Activated CD8-positive, alpha-beta memory T cell treated with anti-CD3 and anti-CD28 coated beads for 24 hours (primary cell): ENCODE results near the gene RASSF4.

Experiments
- DNase-seq: peaks from one replicate; pipeline ENCODE4 v3.0.0-alpha.2; 2020

The RASSF4 gene

DNA sequence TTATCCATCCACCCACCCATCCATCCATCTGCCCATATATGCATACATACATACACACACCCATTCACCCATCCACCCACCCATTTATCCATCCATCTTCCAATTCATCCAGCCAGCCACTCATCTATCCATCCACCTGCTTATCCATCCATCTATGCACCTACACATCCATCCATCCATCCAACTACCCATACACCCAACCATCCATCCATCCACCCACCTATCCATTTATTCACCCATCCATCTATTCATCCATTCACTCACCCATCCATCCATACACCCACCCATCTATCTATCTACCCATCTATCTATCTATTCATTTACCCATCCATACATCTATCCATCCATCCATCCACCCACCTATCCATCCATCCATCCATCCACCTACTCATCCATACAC is 31.1 kb upstream of the RASSF4 start:
- DNase-seq = no peak

DNA sequence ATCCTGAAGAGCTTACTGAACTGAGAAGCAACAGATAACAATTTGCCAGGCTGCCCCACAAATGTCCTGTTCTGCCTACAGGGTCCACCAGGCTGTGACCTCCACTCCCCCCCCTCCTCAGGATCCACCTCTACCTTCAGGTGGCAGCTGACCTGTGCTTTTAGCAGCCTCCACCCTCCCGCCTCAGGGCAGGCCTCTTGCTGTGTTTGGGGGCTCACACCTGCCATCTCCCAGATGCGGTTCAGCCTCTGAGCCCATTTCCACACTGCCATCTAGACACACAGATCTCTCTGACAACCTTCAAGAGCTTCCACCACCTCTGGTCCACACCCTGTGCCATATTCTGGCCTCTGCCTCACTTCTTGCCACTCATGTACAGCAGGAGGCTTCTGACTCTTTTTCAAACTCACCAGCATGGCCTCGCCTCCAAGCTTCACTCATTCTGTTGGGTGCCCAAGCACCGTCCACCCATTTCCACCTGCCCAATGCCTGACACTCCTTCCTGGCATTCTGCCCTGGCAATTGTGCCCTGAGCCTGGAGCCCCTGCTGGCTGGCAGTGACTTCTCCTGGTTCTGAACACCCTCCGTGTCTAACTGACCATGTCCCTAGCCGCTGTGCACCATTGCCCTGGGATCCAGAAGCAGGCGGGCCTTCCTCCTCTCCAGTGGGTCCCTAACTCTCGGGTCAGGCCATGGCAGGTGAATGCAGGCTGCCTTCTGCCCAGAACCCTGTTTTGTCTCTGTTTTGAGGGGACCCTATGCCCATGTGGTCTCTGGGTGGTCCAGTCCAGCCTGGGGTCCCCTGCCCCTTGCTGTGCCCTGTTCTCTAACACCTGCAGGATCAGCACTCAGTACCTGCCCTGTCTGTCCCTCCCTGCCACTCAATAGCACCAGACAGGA is 30.0 kb upstream of the RASSF4 start:
- DNase-seq = peak; percentile 30

DNA sequence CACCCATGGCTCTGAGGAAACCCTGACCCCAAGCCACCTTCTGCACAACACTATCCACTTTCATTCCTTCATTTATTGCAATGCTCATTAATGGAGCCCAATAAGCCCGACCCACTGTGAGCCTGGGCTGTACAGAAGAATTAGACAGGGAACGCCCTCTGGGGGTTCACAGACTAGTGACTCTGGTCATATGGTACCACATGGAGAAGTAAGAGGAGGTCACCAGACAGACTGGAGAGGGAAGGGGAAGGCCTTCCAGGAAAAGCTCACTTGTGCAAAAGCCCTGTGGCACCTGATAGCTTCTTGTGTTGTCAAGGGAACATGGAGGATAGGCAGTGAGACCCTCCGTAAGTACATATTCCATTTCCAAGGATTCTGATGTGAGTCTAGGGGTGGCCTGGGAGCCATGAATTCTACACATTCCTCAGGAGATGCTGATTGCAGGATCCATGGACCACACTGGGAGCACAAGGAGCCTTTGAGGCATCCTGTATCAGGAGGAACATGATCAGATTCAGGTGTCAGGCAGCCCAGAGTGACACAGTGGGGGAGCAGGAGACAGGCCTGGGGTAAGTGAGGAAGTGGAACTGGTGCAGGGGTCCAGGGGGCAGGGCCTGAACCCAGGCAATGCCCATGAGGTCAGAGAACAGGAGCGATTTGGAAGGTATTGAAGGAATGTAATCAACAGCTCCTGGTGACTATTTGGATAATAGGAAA is 28.5 kb upstream of the RASSF4 start:
- DNase-seq = peak; percentile 28

DNA sequence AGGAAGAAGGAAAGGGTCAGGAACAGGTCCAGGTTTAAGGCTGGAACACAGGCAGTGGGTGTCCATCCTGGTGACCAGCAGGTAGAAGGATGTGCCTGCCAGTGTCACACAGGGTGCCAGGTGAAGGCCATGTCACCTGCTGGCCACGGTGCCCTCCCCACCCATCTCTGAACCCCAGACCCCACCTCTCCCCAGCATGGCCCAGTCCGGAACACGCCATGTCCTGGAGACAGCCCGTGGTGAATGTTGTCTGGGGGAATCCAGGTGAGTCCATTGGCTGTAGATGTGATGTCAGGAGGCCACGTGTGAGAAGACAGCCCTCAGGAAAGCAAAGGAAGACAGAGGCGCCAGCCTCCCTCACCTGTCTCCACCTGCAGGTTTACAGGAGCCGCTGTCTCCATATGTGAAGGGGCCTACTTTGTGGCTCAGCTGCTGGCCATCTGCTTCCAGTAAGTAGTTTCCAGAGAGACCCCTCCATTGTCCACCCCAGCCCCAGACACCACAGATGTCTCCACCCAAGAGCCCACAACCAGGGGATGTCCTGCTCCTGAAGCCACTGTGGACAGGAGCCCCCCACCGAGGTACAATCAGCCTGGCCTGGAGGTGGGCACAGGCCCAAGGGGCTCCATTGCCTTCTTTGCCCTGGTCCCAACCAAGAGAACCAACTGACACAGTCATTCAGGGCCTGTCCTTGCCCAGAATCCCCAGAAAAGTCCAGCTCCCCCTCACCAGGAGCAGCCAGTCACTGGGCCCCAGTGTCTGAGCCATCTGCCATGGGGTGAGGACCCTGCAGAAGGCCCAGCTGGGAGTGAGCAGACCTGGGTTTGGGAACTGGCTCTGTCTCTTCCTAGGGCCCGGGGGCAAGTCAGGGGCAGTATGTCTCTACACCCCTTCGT is 27.7 kb upstream of the RASSF4 start:
- DNase-seq = peak; percentile 38

DNA sequence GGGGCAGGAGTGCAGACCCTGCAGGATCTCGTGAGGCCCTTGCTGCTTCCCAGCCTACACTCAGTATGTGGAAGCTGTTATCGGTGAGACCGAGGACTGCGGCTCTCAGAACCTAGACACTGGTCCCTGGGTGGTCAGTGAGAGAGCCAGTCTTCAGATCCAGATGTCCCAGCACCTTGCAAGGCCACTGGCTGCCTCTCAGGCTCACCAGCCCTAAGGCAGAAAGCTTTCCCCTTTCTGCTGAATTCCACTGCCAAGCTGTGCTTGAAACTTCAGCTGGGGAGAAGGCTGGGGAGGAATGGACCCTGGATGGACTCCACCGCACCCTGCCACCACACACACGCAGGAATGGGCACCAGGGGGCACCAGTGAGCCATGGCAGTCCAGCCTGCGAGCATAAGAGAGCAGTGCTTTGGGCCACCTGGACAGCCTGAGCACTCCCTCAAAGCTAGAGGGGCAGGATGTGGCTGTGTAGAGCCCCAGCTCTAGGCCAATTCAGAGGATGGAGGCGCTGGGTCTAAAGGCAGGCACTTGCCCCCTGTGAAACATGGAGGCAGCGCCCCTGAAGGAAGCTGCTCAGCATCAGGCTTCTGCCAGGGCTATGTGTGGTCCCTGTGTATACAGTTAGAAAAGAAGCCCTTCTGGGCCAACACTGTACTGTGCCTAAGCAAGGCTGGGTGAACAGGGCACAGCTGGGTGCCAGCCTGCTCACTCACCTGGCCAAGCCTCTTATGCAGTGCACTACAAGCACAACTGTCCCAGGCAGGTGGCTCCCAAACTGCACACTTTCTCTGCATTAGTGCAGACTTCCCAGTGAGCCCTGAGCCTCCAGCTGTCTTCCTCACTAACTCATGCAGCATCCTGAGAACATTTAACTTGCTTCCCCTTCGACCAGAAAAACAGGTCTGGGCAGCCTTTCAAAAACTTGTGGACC is 26.8 kb upstream of the RASSF4 start:
- DNase-seq = peak; percentile 95

DNA sequence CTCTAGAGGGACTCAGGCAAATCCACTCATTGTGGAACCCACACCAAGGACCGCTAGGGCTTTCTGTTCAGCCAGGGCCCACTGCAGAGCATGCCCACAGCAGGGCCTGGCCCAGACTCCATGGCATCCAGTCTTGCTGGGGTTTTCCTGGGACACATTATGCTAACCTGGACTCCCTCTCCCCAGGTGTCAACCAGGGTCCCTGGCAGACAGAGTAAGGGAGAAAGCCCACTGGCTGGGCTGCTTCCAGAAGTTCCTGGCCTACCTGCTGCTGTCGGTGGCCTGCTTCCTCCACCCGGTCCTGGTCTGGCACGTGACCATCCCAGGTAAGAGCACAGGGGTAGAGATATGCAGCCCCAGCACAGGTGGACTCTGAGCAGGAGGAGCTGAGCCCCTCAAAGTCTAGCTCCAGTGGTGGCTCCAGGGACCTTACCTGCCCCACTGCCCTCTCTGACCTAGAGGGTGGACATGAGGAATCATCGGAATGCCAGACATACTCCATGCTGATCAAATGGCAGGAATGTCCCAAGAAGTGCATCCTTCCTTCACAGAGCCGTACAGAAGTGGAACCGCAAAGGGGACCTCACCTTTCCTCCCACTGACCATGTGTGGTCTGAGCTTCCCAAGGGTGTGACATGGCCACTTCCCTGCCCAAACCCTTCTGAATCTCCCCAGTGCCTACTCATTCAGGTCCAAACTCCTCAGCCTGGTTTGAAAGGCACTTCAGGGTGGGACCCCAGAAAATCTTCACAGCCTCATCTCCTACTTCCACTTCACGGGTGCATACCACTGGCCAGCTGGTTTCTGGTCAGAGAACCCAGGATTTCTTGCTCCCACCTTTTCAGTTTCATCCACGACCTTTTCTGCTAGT is 25.9 kb upstream of the RASSF4 start:
- DNase-seq = peak; percentile 44

DNA sequence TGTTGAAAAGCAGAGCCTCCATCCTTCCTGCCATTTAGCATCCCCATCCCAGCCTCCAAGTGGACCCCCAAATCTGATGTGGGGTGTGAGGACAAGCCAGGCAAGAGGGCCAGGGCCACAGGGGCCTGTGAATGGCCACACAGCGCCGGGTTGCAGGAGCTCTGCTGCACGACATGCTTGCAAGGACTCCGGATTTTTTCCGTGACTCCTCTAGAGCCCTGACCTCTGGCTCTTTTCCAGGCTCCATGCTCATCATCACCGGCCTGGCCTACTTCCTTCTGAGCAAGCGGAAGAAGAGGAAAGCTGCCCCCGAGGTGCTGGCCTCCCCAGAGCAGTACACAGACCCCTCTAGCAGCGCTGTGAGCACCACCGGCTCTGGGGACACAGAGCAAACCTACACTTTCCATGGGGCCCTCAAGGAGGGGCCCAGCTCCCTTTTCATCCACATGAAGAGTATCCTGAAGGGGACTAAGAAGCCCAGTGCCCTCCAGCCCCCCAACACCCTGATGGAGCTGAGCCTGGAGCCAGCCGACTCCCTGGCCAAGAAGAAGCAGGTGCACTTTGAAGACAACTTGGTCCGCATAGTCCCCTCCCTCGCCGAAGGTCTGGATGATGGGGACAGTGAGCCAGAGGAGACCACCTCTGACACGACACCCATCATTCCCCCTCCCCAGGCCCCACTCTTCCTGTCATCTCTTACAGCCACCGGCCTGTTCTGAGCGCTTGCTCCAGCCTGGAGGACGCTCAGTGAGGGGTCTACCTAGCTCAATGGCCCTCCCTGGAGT is 25.0 kb upstream of the RASSF4 start:
- no peak for DNase-seq

DNA sequence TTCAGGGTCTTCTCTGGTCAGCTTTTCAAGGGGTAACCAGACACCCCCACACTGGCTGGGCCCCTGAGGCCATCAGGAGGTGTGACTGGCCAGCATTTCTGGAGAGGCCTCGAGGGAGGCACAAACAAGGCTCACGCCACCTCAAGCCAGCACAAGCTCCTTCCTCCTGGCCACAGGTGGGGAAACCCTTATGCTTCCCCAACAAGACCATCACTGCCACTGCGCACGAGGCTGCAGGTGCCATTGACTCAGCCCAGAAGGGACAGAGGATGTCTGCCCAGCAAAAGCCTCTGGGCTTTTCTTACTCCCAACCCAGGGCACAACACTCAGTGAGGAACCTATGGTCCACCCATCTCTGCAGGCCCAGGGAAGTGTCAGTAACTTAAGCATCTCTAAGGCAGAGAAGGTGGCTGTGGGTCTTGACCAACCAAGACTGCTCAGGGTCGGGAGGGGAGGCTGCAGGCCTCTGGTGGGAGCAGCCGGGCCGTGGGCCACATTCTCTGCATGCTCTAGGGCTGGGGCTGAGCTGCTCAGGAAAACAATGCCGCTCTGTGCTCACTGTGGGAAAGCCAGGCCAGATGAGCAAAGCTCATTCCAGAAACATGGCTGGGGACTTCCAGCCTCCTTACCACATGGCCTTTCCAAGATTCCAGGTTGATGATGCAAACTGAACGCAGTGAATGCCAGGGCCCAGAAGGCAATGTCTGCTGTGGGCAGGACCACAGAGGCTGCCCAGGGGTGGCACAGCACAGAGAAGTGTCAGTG is 24.2 kb upstream of the RASSF4 start:
- DNase-seq = peak; percentile 28

DNA sequence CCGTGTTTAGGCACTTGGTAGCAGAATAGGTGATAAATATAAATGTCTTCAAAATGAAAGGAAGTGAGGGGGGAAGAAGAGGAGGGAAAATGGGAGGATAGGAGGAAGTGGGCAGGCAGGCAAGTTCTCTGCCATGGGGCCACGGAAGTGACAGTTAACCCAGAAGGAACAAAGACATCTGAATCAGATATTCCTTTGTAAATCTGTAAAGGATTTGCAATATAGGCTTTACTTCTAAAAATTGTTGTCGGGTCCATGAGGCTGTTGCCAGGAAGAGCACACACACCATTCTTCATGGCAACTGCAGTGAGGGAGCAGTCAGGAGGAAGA is 23.7 kb upstream of the RASSF4 start:
- DNase-seq = no peak

DNA sequence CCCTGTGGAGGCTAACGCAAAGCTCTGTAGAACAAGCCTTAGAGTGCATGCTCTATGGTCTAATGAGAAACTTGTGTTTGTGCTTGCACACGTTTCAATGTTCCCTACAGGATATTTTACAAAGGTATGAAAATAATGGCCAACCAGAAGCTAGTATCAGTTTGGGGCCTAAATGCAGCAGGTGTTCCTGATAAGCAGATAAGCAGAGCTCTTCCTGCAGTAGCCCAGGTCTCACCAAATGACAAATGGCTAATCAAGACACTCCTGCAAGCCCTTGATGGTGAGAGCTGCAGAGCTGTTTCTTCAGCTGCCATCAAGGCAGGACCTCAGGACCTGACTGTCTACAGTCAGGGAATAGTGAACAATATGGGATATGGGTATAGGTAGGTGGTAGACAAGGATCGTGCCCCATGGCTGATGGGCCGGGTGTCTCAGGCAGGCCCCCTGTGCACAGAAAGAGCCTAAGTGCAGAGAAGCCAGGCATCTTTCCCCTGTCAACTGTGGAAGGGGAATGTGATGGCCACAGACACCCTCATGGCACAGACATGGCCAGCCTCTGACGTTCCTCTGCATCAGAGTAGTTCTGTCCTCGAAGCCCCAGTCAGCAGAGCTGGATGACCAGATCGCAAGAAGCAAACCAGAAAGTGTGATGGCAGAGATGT is 23.2 kb upstream of the RASSF4 start:
- DNase-seq = peak; percentile 45

DNA sequence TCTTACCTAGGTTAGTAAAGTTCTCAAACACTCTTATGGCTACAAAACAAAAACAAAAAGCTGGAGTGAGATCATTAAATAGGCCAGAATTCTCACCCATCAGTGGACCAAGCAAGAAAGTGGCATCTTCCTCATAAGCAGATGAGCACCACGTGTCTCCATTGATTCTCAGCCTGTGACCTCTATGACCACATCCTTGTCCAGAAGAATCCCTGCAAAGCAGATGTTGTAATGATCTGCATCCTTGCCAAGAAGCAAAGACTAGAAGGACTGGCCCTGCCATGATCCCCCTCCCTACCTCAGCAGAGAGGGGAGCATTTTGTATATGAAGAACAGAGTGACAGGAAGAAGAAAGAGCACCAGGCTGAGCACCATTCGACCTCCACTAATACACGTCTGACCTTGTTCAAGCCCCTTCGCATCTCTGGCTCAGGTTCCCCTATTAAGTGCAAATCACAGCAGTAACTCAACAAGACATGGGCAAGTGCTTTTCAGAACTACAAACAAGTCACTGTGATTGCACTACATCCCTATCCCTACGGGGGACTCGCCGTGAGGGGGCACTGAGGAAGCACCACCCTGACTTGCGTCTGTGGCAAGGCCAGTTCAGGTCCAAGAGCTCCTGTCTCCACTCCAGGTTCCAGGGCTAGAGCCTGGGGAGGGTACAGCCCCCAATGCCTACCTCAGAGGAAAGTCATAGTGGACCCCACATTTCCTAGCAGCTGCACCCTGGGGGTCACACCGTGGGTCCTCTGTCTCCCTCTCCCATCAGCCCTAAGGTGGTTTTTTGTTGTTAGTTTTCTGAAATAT is 22.2 kb upstream of the RASSF4 start:
- DNase-seq = peak; percentile 50

DNA sequence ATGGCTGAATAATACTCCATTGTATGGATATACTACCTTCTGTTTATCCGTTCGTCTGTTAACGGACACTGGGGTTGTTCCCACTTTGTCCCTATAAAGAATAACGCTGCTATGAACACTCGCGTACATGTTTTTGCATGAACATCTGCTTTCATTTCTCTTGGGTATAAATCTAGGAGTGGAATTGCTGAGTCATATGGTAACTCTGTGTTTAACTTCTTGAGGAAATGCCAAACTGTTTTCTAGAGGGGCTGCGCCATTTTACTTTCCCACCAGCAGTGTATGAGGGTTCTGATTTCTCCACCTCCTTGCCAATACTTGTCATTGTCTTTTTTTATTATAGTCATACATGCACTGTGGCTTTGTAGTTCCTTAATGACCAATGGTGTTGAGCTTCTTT is 20.6 kb upstream of the RASSF4 start:
- no peak for DNase-seq

DNA sequence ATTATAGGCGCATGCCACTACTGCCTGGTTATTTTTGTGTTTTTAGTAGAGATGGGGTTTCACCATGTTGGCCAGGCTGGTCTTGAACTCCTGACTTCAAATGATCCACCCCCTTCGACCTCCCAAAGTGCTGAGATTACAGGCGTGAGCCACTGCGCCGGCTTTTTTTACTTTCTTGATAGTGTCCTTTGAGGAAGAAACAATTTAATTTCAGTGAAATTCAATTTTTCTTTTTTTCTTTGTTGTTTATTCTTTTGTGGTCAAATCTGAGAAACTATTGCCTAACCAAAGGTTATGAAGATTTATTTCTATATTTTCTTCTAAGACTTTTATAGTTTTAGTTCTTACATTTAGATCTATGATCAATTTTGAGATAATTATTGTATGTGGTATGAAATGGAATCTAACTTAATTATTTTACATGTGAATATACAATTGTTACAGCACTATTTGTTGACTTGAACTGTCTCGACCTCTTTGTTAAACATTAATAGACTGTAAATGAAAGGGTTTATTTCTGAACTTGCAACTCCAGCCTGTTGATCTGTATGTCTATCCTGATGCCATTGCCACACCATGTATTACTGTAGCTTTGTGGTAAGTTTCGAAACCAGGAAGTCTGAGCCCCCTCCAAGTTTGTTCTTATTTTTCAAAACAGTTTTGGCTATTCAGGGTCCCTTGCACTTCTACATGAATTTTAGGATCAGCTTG is 19.8 kb upstream of the RASSF4 start:
- DNase-seq = no peak

DNA sequence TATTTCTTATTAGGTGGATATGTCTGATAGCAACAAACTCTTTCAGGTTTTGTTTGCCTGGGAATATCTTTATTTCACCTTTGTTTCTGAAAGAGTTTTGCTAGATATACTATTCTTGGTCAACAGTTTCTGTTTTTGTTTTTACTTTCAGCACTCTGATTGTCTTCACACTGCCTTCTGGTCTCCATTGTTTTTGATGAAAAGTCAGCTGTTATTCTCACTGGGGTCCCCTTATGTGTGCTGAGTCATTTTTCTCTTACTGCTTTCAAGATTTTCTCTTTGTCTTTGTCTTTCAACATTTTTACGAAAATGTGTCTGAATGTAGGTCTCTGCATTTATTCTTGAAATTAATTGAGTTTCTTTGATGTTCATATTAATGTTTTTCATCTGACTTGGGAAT is 15.2 kb upstream of the RASSF4 start:
- DNase-seq = no peak

DNA sequence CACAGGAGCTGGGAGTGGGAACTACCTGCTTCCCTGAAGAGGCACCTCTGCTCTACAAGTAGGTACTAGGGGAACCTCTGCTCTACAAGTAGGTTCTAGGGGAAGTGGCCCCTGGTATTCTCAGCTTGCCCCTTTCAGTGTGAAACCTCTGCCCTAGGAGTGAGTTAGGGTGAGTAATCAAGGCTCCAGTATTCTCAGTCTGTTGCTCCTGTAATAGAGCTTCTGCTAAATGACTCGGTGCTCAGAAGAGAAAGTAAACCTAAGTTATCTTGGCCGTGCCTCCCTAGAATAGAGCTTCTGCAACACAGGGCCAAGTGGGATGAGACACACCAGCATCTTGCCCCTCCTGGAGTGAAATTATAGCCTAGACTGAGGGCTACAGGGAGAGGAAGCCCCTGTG is 13.4 kb upstream of the RASSF4 start:
- DNase-seq = peak; percentile 33

DNA sequence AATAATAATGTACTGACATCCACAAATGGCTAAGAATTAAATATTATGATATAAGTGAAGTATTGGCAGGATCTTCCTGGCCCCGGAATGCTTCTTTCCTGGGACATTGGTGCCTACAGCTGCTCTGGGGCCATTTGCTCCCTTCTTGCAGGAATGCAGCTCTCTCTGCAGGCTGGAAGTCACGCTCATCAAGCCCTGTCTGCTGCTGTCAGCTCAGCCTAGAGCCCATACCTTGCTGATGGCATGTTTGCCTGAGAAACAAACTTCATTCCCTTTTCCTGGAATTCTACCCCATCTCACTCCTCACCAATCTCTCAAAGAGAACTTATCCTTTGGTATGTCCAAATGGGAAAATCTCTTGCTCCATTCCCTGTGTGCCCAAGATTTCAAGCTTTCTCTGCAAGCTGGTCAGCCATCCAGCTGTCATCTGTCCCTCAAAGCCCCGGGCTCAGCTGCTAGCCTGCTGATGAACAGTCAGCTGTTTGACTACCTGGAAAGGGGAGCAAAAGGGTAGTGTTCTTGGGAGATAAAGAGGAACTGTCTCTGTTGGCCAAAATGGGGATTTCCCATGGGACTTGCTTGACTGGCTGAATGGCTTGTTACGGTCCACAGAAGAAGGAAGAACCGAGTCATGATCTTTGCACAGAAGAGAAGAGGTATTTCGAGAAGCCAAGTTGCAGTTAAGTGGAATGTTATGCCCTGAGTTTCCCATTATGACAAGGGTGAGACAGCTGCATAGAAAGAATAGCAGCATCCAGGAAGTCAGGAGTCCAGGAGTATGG is 12.0 kb upstream of the RASSF4 start:
- peak; percentile 5 for DNase-seq

DNA sequence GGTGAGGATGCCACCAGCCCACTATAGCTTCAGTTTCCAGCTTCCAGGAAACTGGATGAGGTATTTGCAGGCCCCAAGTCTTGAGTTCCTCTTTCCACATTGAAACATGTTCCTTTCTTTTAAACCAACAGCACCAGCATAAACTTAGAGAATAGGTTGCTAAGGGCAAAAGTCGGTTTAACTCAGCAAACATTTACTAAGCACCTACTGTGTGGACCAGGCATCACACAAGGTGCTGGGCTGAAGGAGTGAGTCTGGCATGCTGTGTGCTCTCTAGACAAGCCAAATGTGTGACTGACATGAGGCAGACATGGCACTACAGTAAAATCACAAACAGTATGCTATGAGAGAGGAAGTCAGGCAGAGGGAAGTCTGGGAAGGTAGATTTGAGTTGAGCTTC is 11.0 kb upstream of the RASSF4 start:
- DNase-seq = peak; percentile 4
